Activated CD4-positive, alpha-beta T cell treated with anti-CD3 and anti-CD28 coated beads, Interleukin-2, amount 10 ng/mL, durations not matched to agents 7 days and 5 days (primary cell): Measurements from ENCODE around the gene PML. TPM values are rescaled to one million over a fixed set of nuclear protein-coding genes. Genes with fewer than 3 reads are reported as not detected.

Experiments
- CTCF ChIA-PET: fragments of 350-600 bp; sonication (Branson Sonifier 250); formaldehyde crosslinking; loops from one replicate; lab custom pipeline; 2021; ENCODE audit warnings: antibody characterized with exemption; lab: Charles Lee
- POLR2A ChIA-PET: fragments of 350-600 bp; sonication (Branson Sonifier 250); formaldehyde crosslinking; loops from one replicate; lab custom pipeline; 2021; ENCODE audit warnings: antibody characterized with exemption; lab: Charles Lee
- DNase-seq: peaks from one replicate; pipeline ENCODE4 v3.0.0-alpha.2; 2020
- H3K27ac Mint-ChIP-seq: one replicate; pipeline ENCODE4 v1.8.0; 2021; ENCODE audit warnings: mild to moderate bottlenecking, moderate library complexity, mixed read lengths
- H3K27me3 Mint-ChIP-seq: one replicate; pipeline ENCODE4 v1.8.0; 2021; ENCODE audit warnings: mixed read lengths
- H3K36me3 Mint-ChIP-seq: one replicate; pipeline ENCODE4 v1.8.0; 2021; ENCODE audit warnings: low read depth, mixed read lengths
- H3K4me1 Mint-ChIP-seq: one replicate; pipeline ENCODE4 v1.8.0; 2021; ENCODE audit warnings: mixed read lengths
- H3K4me3 Mint-ChIP-seq: one replicate; pipeline ENCODE4 v1.8.0; 2021; ENCODE audit warnings: mild to moderate bottlenecking, moderate library complexity, mixed read lengths
- H3K9me3 Mint-ChIP-seq: one replicate; pipeline ENCODE4 v1.8.0; 2021; ENCODE audit warnings: mixed read lengths
- total RNA-seq, 2 experiments: library from RNA; stranded (reverse); gene quantifications; one replicate each; pipeline ENCODE4 v1.2.3, GENCODE V29; 2021

Gene PML
- total RNA-seq, 2 experiments from 2014 or later, result 118 to 122 TPM

- POLR2A ChIA-PET, result no interaction called here
- Mint-ChIP-seq H3K4me1 (peaks cover 54% of the 10 kb centered on the region), H3K27ac (no peak overlapping the region), H3K4me3 (no peak overlapping the region), H3K36me3 (peaks cover 11% of the 10 kb centered on the region), H3K9me3 (no peaks in the 10 kb centered on the region), H3K27me3 (no peaks in the 10 kb centered on the region)
- CTCF ChIA-PET, result interaction anchor here (0.7 to 1.5 kb wide), 3 partner anchors 9 to 15 kb away, joined by 3 read pairs; no protein-coding TSS in a partner anchor
- no peak for DNase-seq
Measured at GRCh38 chr15:73987681-73988444, 6.7 kb upstream of the PML start.

- Mint-ChIP-seq H3K4me3 (no peak overlapping the region), H3K9me3 (no peaks in the 10 kb centered on the region), H3K4me1 (peaks cover 54% of the 10 kb centered on the region), H3K27me3 (no peaks in the 10 kb centered on the region), H3K36me3 (peaks cover 11% of the 10 kb centered on the region), H3K27ac (no peak overlapping the region)
- ChIA-PET POLR2A (no interaction called here), CTCF (interaction anchor here (1.5 kb wide), 1 partner anchor 13 kb away, joined by 3 read pairs; no protein-coding TSS in a partner anchor)
- no peak for DNase-seq
Measured at GRCh38 chr15:73988445-73988969, 6.0 kb upstream of the PML start.

GRCh38 chr15:73989001-73989798, 5.3 kb upstream of the PML start:
- H3K27ac Mint-ChIP-seq, result no peak overlapping the region
- POLR2A ChIA-PET, result no interaction called here
- no peaks in the 10 kb centered on the region for H3K27me3 Mint-ChIP-seq
- peaks cover 58% of the 10 kb centered on the region for H3K4me1 Mint-ChIP-seq
- H3K36me3 Mint-ChIP-seq, result peaks cover 8% of the 10 kb centered on the region
- DNase-seq, result no peak
- H3K9me3 Mint-ChIP-seq, result no peaks in the 10 kb centered on the region
- CTCF ChIA-PET, result interaction anchor here (0.6 to 6.7 kb wide), 2 partner anchors 17 to 30 kb away, joined by 3 to 63 read pairs; no protein-coding TSS in a partner anchor
- H3K4me3 Mint-ChIP-seq, result no peak overlapping the region

GRCh38 chr15:73990250-73991005, 4.1 kb upstream of the PML start:
- ChIA-PET POLR2A (no interaction called here), CTCF (interaction anchor here (1.2 to 6.7 kb wide), 2 partner anchors 16 to 18 kb away, joined by 3 to 63 read pairs; no protein-coding TSS in a partner anchor)
- H3K27me3 Mint-ChIP-seq, result no peaks in the 10 kb centered on the region
- peak overlapping the region; percentile 78 for H3K4me3 Mint-ChIP-seq
- no peaks in the 10 kb centered on the region for H3K9me3 Mint-ChIP-seq
- peaks cover 49% of the 10 kb centered on the region for H3K4me1 Mint-ChIP-seq
- peaks cover 14% of the 10 kb centered on the region for H3K36me3 Mint-ChIP-seq
- H3K27ac Mint-ChIP-seq, result no peak overlapping the region
- no peak for DNase-seq

- CTCF ChIA-PET, result interaction anchor here (0.6 to 6.7 kb wide), 3 partner anchors 15 to 549 kb away, joined by 3 to 63 read pairs (median 3); no protein-coding TSS in a partner anchor
- POLR2A ChIA-PET, result no interaction called here
- Mint-ChIP-seq H3K27ac (peak overlapping the region; percentile 70), H3K4me1 (peaks cover 46% of the 10 kb centered on the region), H3K27me3 (no peaks in the 10 kb centered on the region), H3K4me3 (peak overlapping the region; percentile 78), H3K36me3 (peaks cover 14% of the 10 kb centered on the region), H3K9me3 (no peaks in the 10 kb centered on the region)
- no peak for DNase-seq
Measured at GRCh38 chr15:73991260-73991659, 3.3 kb upstream of the PML start.

GRCh38 chr15:73991726-73992593, 2.6 kb upstream of the PML start, which contains the start of gene STOML1:
Gene STOML1, minus strand, starts transcription at chr15:73992295. Its CDS starts 72 bp downstream, at chr15:73992223.
- CTCF ChIA-PET, result interaction anchor here (0.6 to 6.7 kb wide), 7 partner anchors 9 to 549 kb away, joined by 3 to 63 read pairs (median 4); no protein-coding TSS in a partner anchor
- peak within 1 kb of the TSS; percentile 78 for H3K4me3 Mint-ChIP-seq
- peaks cover 50% of the 10 kb centered on the region for H3K4me1 Mint-ChIP-seq
- H3K27ac Mint-ChIP-seq, result peak within 1 kb of the TSS; percentile 93
- H3K9me3 Mint-ChIP-seq, result no peaks in the 10 kb centered on the region
- no peaks in the 10 kb centered on the region for H3K27me3 Mint-ChIP-seq
- DNase-seq, result peak; percentile 92
- H3K36me3 Mint-ChIP-seq, result peaks cover 15% of the 10 kb centered on the region
- POLR2A ChIA-PET, result no interaction called here

- H3K36me3 Mint-ChIP-seq, result peaks cover 20% of the 10 kb centered on the region
- ChIA-PET CTCF (interaction anchor here (0.6 to 6.7 kb wide), 6 partner anchors 8 to 1630 kb away, joined by 3 to 63 read pairs (median 6); no protein-coding TSS in a partner anchor), POLR2A (no interaction called here)
- H3K9me3 Mint-ChIP-seq, result no peaks in the 10 kb centered on the region
- H3K4me1 Mint-ChIP-seq, result peaks cover 55% of the 10 kb centered on the region
- peak overlapping the region; percentile 93 for H3K27ac Mint-ChIP-seq
- H3K27me3 Mint-ChIP-seq, result no peaks in the 10 kb centered on the region
- peak overlapping the region; percentile 65 for H3K4me3 Mint-ChIP-seq
- DNase-seq, result no peak
Measured at GRCh38 chr15:73992594-73992898, 2.0 kb upstream of the PML start.

GRCh38 chr15:73993211-73993994, 1.1 kb upstream of the PML start:
- peaks cover 64% of the 10 kb centered on the region for H3K4me1 Mint-ChIP-seq
- no peaks in the 10 kb centered on the region for H3K9me3 Mint-ChIP-seq
- no peak for DNase-seq
- ChIA-PET CTCF (interaction anchor here (0.6 to 6.7 kb wide), 15 partner anchors 10 to 1629 kb away, joined by 3 to 63 read pairs (median 4); no protein-coding TSS in a partner anchor), POLR2A (interaction anchor here (1.4 kb wide), 1 partner anchor 18 kb away, joined by 4 read pairs; no protein-coding TSS in a partner anchor)
- peak overlapping the region; percentile 92 for H3K4me3 Mint-ChIP-seq
- peaks cover 27% of the 10 kb centered on the region for H3K36me3 Mint-ChIP-seq
- peak overlapping the region; percentile 93 for H3K27ac Mint-ChIP-seq
- H3K27me3 Mint-ChIP-seq, result no peaks in the 10 kb centered on the region

- Mint-ChIP-seq H3K4me3 (peak overlapping the region; percentile 92), H3K9me3 (no peaks in the 10 kb centered on the region), H3K27ac (peak overlapping the region; percentile 93), H3K27me3 (no peaks in the 10 kb centered on the region), H3K36me3 (peaks cover 37% of the 10 kb centered on the region), H3K4me1 (peaks cover 70% of the 10 kb centered on the region)
- CTCF ChIA-PET, result interaction anchor here (0.9 to 6.7 kb wide), 12 partner anchors 10 to 387 kb away, joined by 3 to 63 read pairs (median 3); no protein-coding TSS in a partner anchor
- POLR2A ChIA-PET, result interaction anchor here (0.8 to 1.4 kb wide), 5 partner anchors 10 to 88 kb away, joined by 3 to 6 read pairs (median 4); no protein-coding TSS in a partner anchor
- DNase-seq, result peak; percentile 36
Measured at GRCh38 chr15:73994912-73995622, 551 bp downstream of the PML start.

- CTCF ChIA-PET, result interaction anchor here (0.6 to 1.1 kb wide), 5 partner anchors 10 to 52 kb away, joined by 3 to 6 read pairs (median 4); no protein-coding TSS in a partner anchor
- H3K27ac Mint-ChIP-seq, result peak overlapping the region; percentile 93
- no peaks in the 10 kb centered on the region for H3K9me3 Mint-ChIP-seq
- POLR2A ChIA-PET, result interaction anchor here (0.7 kb wide), 1 partner anchor 1611 kb away, joined by 3 read pairs; no protein-coding TSS in a partner anchor
- H3K4me3 Mint-ChIP-seq, result peak overlapping the region; percentile 92
- H3K4me1 Mint-ChIP-seq, result peaks cover 71% of the 10 kb centered on the region
- no peaks in the 10 kb centered on the region for H3K27me3 Mint-ChIP-seq
- H3K36me3 Mint-ChIP-seq, result peaks cover 42% of the 10 kb centered on the region
- DNase-seq, result no peak
Measured at GRCh38 chr15:73996267-73996666, 1.8 kb downstream of the PML start.
